HG03196 (cell line): Measurements from ENCODE around the gene CALHM5.
"Not testable (repeated sequence)": the region's sequence is repeated elsewhere in the genome, so short reads cannot be mapped to it uniquely, and the experiment has no call there.

Source experiments
- ATAC-seq: cut with Tn5 transposase; IDR thresholded peaks from one replicate; pipeline ENCODE4 v1.9.1; 2021; ENCODE audit not compliant: unreplicated experiment

CALHM5 gene

GRCh38 chr6:116511424-116512110, at the start of gene CALHM5:
Gene CALHM5 (plus strand): TSS chr6:116511639. CDS start chr6:116511697, 58 bp downstream.
- no peak for ATAC-seq

GRCh38 chr6:116461932-116462885, 49.2 kb upstream of the CALHM5 start:
- peak; percentile 78 for ATAC-seq

- no peak for ATAC-seq
Observed at GRCh38 chr6:116463301-116463700, 48.1 kb upstream of the CALHM5 start.

- ATAC-seq = no peak
Observed at GRCh38 chr6:116465246-116465645, 46.2 kb upstream of the CALHM5 start.

GRCh38 chr6:116467096-116467495, 44.3 kb upstream of the CALHM5 start:
- no peak for ATAC-seq

GRCh38 chr6:116467514-116467913, 43.9 kb upstream of the CALHM5 start:
- ATAC-seq = no peak

GRCh38 chr6:116468293-116468692, 43.1 kb upstream of the CALHM5 start:
- ATAC-seq = no peak

GRCh38 chr6:116471531-116471930, 39.9 kb upstream of the CALHM5 start:
- no peak for ATAC-seq

GRCh38 chr6:116472706-116473105, 38.7 kb upstream of the CALHM5 start:
- no peak for ATAC-seq

GRCh38 chr6:116475141-116475540, 36.3 kb upstream of the CALHM5 start:
- ATAC-seq = no peak

- peak; percentile 100 for ATAC-seq
Observed at GRCh38 chr6:116476002-116476678, 35.3 kb upstream of the CALHM5 start.

- no peak for ATAC-seq
Observed at GRCh38 chr6:116482780-116483179, 28.7 kb upstream of the CALHM5 start.

- no peak for ATAC-seq
Observed at GRCh38 chr6:116483616-116484015, 27.8 kb upstream of the CALHM5 start.

- no peak for ATAC-seq
Observed at GRCh38 chr6:116485559-116486184, 25.8 kb upstream of the CALHM5 start.

GRCh38 chr6:116491610-116492330, 19.7 kb upstream of the CALHM5 start:
- no peak for ATAC-seq

- ATAC-seq = no peak
Observed at GRCh38 chr6:116492331-116493067, 18.9 kb upstream of the CALHM5 start.

GRCh38 chr6:116495161-116495560, 16.3 kb upstream of the CALHM5 start:
- ATAC-seq = not testable (repeated sequence)

GRCh38 chr6:116497113-116497676, 14.2 kb upstream of the CALHM5 start:
- no peak for ATAC-seq

- no peak for ATAC-seq
Observed at GRCh38 chr6:116500969-116501433, 10.4 kb upstream of the CALHM5 start.
